ENCODE measurements around the gene SYMPK. TPM values are rescaled to one million over a fixed set of nuclear protein-coding genes. Genes with fewer than 3 reads are reported as not detected.

SYMPK gene
- polyA plus RNA-seq, 1 of the 3 experiments (the other 2 are of a cell fraction) = 92.7 TPM

- ChIA-PET CTCF (interaction anchor here (1.0 to 12.2 kb wide), 4 partner anchors 13 to 45 kb away, joined by 6 to 121 read pairs (median 17); partner anchors contain the start of genes IRF2BP1 and MYPOP), POLR2A (interaction anchor here (0.5 kb wide), 1 partner anchor 162 kb away, joined by 4 read pairs; no protein-coding TSS in a partner anchor)
- H2AFZ ChIP-seq (ENCODE audit: low read depth) = peak overlapping the region; percentile 79; the same call in 1 of the 2 replicates
- no peaks in the 10 kb centered on the region for H3K9me2 ChIP-seq
- H3K4me2 ChIP-seq = peak overlapping the region; percentile 91
- under 1% methylated on average over 11 of the region's 11 CpGs for WGBS (ENCODE audit: low lambda C conversion rate)
- peaks cover 19% of the 10 kb centered on the region for H3F3A ChIP-seq (replicated peaks; ENCODE audit: insufficient read depth)
- H3K27me3 ChIP-seq (ENCODE audit: insufficient read depth) = peaks cover 19% of the 10 kb centered on the region; the same call in 1 of the 2 replicates
- H3K36me3 ChIP-seq (replicated peaks in 1 of 2; ENCODE audit: control insufficient read depth in 1 of 2, insufficient read depth in 2 of 2, low read length in 1 of 2) = peaks cover 5 to 24% of the 10 kb centered on the region in 2 experiments
- H4K20me1 ChIP-seq (ENCODE audit: insufficient read depth) = no peaks in the 10 kb centered on the region
- H3K4me3 ChIP-seq (ENCODE audit: low read depth in 2 of 2, low read length in 1 of 2) = peak overlapping the region; percentile 77 to 96
- peak overlapping the region; percentile 90 for H3K9ac ChIP-seq
- H3K79me2 ChIP-seq (ENCODE audit: insufficient read depth) = peaks cover 56% of the 10 kb centered on the region
- no peaks in the 10 kb centered on the region for H3K9me3 ChIP-seq
- TF ChIP-seq CTCF (IDR thresholded peaks at IDR 0.05) (no peak), MXI1 (IDR thresholded peaks at IDR 0.05; ENCODE audit: low read depth, low read length) (peak; percentile 92; the same call in 1 of the 2 replicates), GATA2 (CRISPR knock-in tag; IDR thresholded peaks at IDR 0.05) (peak; percentile 61), RCOR1 (IDR thresholded peaks at IDR 0.05; ENCODE audit: low read length) (0 out of 2 replicates have a peak, but pooled peaks have one; percentile 11), USF1 (IDR thresholded peaks at IDR 0.05; ENCODE audit: borderline replicate concordance, low read depth) (peak; percentile 72; the same call in 1 of the 2 replicates)
- no peak for DNase-seq
- H3K27ac ChIP-seq (ENCODE audit: low read depth in 2 of 2, low read length in 1 of 2) = peak overlapping the region; percentile 89 to 93
- peaks cover 0 to 6% of the 10 kb centered on the region in 2 experiments; a peak in 2 of 4 replicates for H3K4me1 ChIP-seq (ENCODE audit: control insufficient read depth in 1 of 2, insufficient read depth in 2 of 2, low read depth in 1 of 2, low read length in 1 of 2)
Observed at GRCh38 chr19:45862271-45862563, 730 bp downstream of the SYMPK start.

GRCh38 chr19:45860359-45861259 is 2.3 kb downstream of the SYMPK start:
- no peak overlapping the region for H3K4me3 ChIP-seq (ENCODE audit: low read depth in 2 of 2, low read length in 1 of 2)
- H3K36me3 ChIP-seq (replicated peaks in 1 of 2; ENCODE audit: control insufficient read depth in 1 of 2, insufficient read depth in 2 of 2, low read length in 1 of 2) = peaks cover 5 to 33% of the 10 kb centered on the region in 2 experiments
- DNase-seq = no peak
- no peak overlapping the region for H3K9ac ChIP-seq
- H3K4me1 ChIP-seq (ENCODE audit: control insufficient read depth in 1 of 2, insufficient read depth in 2 of 2, low read depth in 1 of 2, low read length in 1 of 2) = peaks cover 0 to 6% of the 10 kb centered on the region in 2 experiments; a peak in 2 of 4 replicates
- WGBS (ENCODE audit: low lambda C conversion rate) = 93% methylated on average over 15 of the region's 15 CpGs
- ChIA-PET POLR2A (no interaction called here), CTCF (interaction anchor here (1.2 to 1.6 kb wide), 4 partner anchors 22 to 183 kb away, joined by 3 to 5 read pairs (median 4); no protein-coding TSS in a partner anchor)
- no peaks in the 10 kb centered on the region for H3K9me2 ChIP-seq
- H2AFZ ChIP-seq (ENCODE audit: low read depth) = no peak overlapping the region
- H3K27ac ChIP-seq (ENCODE audit: low read depth in 2 of 2, low read length in 1 of 2) = no peak overlapping the region
- H3K4me2 ChIP-seq = no peak overlapping the region; the same call in 1 of the 2 replicates
- H3K79me2 ChIP-seq (ENCODE audit: insufficient read depth) = peaks cover 72% of the 10 kb centered on the region
- H3K9me3 ChIP-seq = no peaks in the 10 kb centered on the region
- H3K27me3 ChIP-seq (ENCODE audit: insufficient read depth) = peaks cover 19% of the 10 kb centered on the region; the same call in 1 of the 2 replicates
- H4K20me1 ChIP-seq (ENCODE audit: insufficient read depth) = 0 out of 2 replicates have a peak, but pooled peaks cover 10% of the 10 kb centered on the region
- H3F3A ChIP-seq (replicated peaks; ENCODE audit: insufficient read depth) = peaks cover 14% of the 10 kb centered on the region
- TF ChIP-seq EZH2phosphoT487 (IDR thresholded peaks at IDR 0.05; ENCODE audit: borderline replicate concordance, low read depth) = no peak
- no peak for TF ChIP-seq TAF1 (IDR thresholded peaks at IDR 0.05; ENCODE audit: borderline replicate concordance, low read depth, low read length)
- TF ChIP-seq RXRA (IDR thresholded peaks at IDR 0.05; ENCODE audit: borderline replicate concordance, low read depth) = no peak
- TF ChIP-seq RFX5 (IDR thresholded peaks at IDR 0.05; ENCODE audit: low read length) = no peak
- no peak for TF ChIP-seq REST (IDR thresholded peaks at IDR 0.05; ENCODE audit: low read depth, low read length)
- no peak for TF ChIP-seq RAD21 (IDR thresholded peaks at IDR 0.05; ENCODE audit: low read length)
- TF ChIP-seq, protein P1, sequence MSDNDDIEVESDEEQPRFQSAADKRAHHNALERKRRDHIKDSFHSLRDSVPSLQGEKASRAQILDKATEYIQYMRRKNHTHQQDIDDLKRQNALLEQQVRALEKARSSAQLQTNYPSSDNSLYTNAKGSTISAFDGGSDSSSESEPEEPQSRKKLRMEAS (IDR thresholded peaks at IDR 0.05; ENCODE audit: low read depth) = no peak
- no peak for TF ChIP-seq POLR2AphosphoS5 (IDR thresholded peaks at IDR 0.05; ENCODE audit: low read depth, low read length)
- no peak for TF ChIP-seq USF1 (IDR thresholded peaks at IDR 0.05; ENCODE audit: borderline replicate concordance, low read depth)
- TF ChIP-seq, protein P2, sequence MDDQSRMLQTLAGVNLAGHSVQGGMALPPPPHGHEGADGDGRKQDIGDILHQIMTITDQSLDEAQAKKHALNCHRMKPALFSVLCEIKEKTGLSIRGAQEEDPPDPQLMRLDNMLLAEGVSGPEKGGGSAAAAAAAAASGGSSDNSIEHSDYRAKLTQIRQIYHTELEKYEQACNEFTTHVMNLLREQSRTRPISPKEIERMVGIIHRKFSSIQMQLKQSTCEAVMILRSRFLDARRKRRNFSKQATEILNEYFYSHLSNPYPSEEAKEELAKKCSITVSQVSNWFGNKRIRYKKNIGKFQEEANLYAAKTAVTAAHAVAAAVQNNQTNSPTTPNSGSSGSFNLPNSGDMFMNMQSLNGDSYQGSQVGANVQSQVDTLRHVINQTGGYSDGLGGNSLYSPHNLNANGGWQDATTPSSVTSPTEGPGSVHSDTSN (IDR thresholded peaks at IDR 0.05) = no peak
- no peak for TF ChIP-seq EP300 (IDR thresholded peaks at IDR 0.05; ENCODE audit: borderline replicate concordance in 1 of 2, low read depth in 1 of 2, low read length in 1 of 2)
- no peak for TF ChIP-seq RCOR1 (IDR thresholded peaks at IDR 0.05; ENCODE audit: low read length)

All from SK-N-SH (cell line).